ENCODE data around the gene RPP30.

RPP30 gene

DNA sequence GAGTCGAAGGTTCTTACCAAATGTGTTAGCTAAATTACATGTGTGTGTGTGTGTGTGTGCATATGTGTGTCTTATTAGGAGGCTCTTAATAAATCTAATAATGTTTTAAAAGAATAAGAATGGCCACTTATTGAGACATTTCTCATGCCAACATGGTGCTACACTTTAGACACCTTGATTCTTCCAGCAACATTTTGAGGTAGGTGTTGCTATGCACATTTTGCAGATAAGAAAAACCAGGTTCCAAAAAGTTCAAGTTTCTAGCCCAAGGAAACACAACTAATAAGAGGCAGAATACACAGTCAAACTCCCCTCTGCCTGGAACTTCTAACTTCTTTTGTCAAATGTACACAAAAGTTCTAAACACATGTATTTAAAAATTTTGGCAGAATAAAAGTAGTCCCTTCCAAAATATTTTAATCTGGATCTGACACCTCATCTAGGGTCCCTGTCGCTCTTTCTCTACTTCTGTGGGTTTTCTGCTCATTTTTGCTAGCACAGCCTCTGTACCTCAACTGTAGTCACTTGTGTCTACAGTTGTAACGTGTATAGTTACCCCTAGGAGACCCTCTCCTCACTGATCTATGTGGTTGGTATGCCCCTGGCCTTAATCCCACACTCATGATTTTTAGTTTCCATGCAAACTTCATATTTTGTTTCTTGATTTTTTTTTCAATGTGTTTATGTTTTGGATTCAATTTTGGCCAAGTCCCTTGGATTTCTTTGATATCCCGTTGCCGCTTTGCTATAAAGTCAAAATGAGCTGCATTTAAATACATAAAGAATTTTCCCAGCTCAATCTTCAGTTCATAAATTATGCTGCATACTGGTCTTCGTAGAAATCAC, 44.8 kb downstream of the RPP30 start:
- TF ChIP-seq, protein P1, sequence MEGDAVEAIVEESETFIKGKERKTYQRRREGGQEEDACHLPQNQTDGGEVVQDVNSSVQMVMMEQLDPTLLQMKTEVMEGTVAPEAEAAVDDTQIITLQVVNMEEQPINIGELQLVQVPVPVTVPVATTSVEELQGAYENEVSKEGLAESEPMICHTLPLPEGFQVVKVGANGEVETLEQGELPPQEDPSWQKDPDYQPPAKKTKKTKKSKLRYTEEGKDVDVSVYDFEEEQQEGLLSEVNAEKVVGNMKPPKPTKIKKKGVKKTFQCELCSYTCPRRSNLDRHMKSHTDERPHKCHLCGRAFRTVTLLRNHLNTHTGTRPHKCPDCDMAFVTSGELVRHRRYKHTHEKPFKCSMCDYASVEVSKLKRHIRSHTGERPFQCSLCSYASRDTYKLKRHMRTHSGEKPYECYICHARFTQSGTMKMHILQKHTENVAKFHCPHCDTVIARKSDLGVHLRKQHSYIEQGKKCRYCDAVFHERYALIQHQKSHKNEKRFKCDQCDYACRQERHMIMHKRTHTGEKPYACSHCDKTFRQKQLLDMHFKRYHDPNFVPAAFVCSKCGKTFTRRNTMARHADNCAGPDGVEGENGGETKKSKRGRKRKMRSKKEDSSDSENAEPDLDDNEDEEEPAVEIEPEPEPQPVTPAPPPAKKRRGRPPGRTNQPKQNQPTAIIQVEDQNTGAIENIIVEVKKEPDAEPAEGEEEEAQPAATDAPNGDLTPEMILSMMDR (IDR thresholded peaks at IDR 0.05; ENCODE audit: borderline replicate concordance, insufficient read depth, low read depth, low read length), result no peak
- H3K4me3 ChIP-seq (ENCODE audit: low read depth, low read length), result no peak overlapping the region

DNA sequence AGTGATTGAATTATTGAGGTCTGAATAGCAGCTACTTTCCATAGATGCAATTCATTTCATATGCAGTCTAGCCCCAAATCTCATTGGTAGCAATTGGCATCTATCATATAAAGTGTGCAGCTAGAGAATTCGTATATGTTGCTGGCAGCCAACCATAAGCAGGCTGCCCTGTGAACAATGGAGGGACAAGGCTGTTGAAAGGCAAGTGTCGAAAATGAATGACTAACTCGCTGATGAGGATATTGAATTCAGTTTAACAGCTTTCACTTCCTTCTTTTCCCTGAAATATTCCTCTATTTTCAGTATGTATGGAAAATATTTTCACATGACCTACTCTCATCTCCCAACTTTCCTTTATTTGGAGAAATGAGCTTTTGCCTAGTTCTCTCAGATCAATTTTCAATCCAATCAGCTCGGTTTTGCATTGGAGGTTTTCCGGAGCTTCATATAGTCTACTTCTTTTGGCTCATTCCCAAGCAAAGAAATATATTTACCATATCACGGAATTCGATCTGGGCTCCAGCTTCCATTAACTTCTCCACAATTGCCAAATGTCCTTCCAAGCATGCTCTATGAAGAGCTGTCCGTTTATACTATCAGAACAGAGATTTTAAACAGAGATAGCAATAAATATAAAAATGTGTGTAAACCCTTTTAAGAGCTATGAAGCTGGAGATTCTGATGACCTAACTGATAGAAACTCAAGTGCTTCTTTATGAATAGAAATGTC, 45.6 kb downstream of the RPP30 start:
- H3K4me3 ChIP-seq (ENCODE audit: low read depth, low read length), result no peak overlapping the region
- TF ChIP-seq, protein P1 (IDR thresholded peaks at IDR 0.05; ENCODE audit: borderline replicate concordance, insufficient read depth, low read depth, low read length), result no peak

- TF ChIP-seq, protein P1 (IDR thresholded peaks at IDR 0.05; ENCODE audit: borderline replicate concordance, insufficient read depth, low read depth, low read length), result no peak
- no peak overlapping the region for H3K4me3 ChIP-seq (ENCODE audit: low read depth, low read length)
Observed at GRCh38 chr10:90917968-90918318, 46.2 kb downstream of the RPP30 start.

- H3K4me3 ChIP-seq (ENCODE audit: low read depth, low read length), result no peak overlapping the region
- TF ChIP-seq, protein P1 (IDR thresholded peaks at IDR 0.05; ENCODE audit: borderline replicate concordance, insufficient read depth, low read depth, low read length), result no peak
Observed at GRCh38 chr10:90919683-90920574, 48.2 kb downstream of the RPP30 start.

DNA sequence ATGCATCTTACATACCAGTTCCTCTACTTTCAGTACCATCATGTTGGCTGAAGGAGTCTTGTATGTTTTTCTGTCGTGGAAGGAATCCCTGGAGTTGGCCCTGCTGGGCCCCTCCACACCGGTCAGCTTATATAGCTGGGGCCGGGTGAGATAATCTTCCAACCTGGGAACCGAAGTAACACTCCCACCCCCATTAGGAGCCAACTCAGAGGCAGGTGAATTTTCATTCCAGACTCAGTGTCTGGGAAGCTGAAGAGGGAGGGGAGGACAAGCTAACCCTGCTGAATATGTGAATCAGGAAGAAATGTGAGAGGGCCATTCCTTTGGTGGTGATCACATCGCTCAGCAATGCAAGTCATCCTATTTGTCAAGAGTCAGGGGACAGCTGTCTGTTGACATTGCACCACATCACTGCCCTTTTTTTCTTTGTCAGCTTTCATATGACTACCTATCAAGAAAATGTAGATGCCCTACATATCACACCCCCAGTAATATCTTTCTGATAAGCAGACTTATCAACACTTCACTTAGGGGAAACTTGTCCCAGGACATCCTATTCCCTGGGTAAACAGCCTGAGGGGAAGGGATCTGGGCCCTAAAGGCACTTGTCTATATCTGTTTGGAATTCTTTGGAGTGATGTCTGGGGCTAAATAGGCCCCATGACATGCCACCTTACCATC, 49.4 kb downstream of the RPP30 start, which contains the start of gene ANKRD1:
TSS of gene ANKRD1 (minus strand) at position 102 of the 681 bp plus-strand sequence. CDS start at position 42, 60 bp downstream.
- TF ChIP-seq, protein P1 (IDR thresholded peaks at IDR 0.05; ENCODE audit: borderline replicate concordance, insufficient read depth, low read depth, low read length), result no peak
- H3K4me3 ChIP-seq (ENCODE audit: low read depth, low read length), result no peak within 1 kb of the TSS

DNA sequence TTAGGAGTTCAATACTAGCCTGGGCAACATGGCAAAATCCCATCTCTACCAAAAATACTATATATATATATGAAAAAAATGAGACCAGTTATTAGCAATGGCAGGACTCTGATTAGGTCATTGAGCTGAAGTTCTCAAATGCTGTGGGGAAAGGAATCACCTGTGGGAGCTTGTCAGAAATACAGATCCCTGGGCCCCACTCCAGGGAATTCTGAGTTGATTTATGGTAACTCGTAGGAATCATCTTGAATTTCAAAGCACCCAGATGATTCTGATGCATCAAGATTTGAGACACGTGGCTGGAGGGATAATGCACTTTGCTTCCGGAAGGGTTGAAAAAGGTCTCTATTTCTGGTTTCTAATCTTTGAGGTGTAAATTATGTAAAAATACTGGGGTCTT, 50.1 kb downstream of the RPP30 start:
- H3K4me3 ChIP-seq (ENCODE audit: low read depth, low read length), result no peak overlapping the region
- TF ChIP-seq, protein P1 (IDR thresholded peaks at IDR 0.05; ENCODE audit: borderline replicate concordance, insufficient read depth, low read depth, low read length), result no peak

Measured in GM12875 (cell line).